HG02678 (cell line): ENCODE data around the gene NME7.
A peak's percentile ranks its signal among the peaks of the same experiment; 100 is the strongest.
"Not testable (repeated sequence)": the region's sequence is repeated elsewhere in the genome, so short reads cannot be mapped to it uniquely, and the experiment has no call there.

Experiments
- ATAC-seq: cut with Tn5 transposase; IDR thresholded peaks from one replicate; pipeline ENCODE4 v1.9.1; 2021; ENCODE audit warnings: mild to moderate bottlenecking, moderate library complexity; ENCODE audit not compliant: unreplicated experiment

NME7 gene, protein sequence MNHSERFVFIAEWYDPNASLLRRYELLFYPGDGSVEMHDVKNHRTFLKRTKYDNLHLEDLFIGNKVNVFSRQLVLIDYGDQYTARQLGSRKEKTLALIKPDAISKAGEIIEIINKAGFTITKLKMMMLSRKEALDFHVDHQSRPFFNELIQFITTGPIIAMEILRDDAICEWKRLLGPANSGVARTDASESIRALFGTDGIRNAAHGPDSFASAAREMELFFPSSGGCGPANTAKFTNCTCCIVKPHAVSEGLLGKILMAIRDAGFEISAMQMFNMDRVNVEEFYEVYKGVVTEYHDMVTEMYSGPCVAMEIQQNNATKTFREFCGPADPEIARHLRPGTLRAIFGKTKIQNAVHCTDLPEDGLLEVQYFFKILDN

DNA sequence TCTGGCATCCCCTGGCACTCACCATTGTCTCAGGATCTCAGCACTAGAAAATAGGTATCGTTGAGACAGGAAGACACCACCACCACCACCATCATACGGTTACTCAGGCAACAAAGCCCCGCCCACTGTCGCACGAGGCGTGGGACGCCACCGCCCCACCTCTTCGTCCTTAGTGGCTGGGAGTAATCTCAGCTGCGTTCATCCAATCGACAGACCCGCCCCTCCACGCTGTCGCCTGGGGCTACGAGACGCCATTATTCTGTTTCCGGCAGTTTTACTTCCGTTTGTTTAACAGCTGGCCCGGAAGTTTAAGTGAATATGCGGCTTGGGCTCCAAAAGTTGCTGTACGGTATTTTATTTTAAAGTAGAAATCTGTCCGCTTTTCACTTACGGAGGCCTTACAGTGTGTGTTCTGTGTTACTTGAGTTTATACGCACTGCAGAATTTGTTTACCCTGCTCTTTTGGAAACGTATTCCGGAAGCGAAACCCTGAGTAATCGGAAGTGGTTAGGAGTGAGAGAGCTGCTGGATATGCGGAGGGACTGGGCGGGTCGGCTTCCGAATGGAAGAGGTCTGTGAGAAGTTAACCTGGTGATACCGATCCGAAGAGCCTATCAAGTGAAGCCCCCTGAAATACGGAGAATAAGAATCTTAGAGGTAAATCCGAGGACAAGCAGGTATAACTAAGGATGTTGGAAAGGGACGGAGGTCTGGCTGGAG is at the start of gene NME7, which contains the start of gene BLZF1:
Gene NME7, minus strand, starts transcription at position 112 of the 720 bp plus-strand sequence. Its CDS starts 87 bp downstream, at position 25.
Gene BLZF1, plus strand, starts transcription at position 510 of the 720 bp plus-strand sequence. CDS start 1,328 bp downstream, outside the sequence.
- peak; percentile 97 for ATAC-seq

DNA sequence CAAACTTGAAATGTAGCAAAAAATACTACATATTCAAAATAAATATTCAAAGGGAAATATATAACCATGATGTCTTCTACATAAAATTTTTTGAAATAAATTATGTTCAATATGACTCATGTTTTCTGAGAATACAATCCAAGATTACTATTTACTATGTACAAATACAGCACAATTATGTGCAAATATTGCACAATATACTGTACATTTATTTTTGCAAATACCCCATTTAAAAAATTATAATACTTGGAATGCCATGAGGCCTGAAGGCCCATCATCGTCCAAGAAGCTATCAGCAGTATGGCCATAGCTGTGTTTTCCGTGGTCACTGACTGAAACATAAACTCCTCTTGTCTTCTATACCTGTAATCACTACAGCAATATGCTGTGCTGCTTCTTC is 47.4 kb upstream of the NME7 start:
- no peak for ATAC-seq

DNA sequence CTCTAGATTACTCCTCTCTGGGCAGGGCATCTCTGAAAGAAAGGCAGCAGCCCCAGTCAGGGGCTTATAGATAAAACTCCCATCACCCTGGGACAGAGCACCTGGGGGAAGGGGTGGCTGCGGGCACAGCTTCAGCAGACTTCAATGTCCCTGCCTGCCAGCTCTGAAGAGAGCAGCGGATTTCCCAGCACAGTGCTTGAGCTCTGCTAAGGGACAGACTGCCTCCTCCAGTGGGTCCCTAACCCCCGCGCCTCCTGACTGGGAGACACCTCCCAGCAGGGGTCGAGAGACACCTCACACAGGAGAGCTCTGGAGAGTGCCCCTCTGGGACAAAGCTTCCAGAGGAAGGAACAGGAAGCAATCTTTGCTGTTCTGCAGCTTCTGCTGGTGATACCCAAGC is 40.7 kb upstream of the NME7 start:
- not testable (repeated sequence) for ATAC-seq

DNA sequence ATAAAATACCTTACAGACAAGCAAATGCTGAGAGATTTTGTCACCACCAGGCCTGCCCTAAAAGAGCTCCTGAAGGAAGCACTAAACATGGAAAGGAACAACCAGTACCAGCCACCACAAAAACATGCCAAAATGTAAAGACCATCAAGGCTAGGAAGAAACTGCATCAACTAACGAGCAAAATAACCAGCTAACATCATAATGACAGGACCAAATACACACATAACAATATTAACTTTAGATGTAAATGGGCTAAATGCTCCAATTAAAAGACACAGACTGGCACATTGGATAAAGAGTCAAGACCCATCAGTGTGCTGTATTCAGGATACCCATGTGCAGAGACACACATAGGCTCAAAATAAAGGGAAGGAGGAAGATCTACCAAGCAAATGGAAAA is 35.0 kb upstream of the NME7 start:
- not testable (repeated sequence) for ATAC-seq

DNA sequence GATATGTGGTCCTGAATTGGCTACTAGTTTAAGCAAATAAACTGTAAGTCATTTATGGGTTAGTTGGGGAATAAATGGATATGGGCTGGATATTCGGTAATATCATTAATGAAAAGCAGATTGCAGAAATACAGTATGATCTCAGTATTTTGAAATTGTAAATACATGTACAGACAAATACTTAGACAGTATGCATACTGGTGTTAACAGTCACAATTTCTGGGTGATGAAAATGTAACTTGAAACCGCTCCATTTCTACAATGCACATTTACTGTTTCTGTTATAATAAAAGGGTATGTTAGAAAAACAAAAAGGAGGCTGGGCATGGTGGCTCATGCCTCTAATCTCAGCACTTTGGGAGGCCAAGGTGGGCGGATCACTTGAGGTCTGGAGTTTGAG is 28.4 kb upstream of the NME7 start:
- no peak for ATAC-seq

DNA sequence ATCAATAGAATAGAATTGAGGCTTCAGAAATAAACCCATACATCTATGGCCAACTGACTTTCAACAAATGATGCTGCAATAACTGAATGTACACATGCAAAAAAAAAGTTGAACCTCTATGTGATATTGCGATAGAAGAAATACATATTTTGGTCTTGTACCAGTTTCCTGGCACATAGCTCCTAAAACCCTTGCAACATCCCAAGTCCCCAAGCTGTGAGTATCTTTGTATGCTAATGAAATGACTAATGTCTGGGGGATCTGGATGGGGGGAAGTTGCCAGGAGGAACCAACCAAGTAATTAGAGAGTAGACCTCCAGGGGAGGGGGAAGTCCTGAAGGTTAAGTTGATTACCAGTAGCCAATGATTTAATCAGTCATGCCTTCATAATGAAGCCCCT is 24.8 kb upstream of the NME7 start:
- no peak for ATAC-seq

DNA sequence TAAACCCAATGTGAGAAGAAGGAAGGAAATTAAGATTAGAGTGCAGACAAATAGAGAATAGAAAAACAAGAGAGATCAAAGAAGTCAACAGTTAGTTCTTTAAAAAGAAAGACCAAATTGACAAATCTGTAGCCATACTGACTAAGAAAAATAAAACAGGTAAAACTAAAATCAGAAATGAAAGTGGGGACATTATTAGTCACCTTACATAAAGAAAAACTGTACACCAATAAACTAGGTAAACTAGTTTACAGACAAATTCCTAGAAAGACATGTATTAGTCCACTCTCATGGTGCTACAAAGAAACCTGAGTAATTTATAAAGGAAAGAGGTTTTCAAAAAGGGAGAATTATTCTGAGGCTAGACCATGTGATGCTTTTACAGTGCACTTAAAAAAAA is 22.7 kb upstream of the NME7 start:
- peak; percentile 82 for ATAC-seq

DNA sequence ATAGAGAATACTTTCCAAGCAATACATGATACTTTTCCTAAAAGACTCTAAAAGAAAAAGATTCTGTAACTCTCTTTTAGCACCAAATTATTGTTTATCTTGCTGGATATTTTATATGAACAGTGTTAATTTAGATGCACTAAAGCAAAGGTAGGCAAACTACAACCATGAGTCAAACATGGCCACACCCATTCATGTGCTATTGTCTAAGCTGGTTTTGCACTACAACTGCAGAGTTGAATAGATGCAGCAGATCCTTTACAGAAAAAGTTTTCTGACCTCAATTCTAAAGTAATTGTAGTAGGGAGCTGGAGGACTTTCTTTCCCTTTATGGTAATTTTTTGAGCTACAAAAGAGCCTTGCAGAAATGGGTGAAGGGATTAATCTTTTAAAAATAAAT is 19.8 kb upstream of the NME7 start:
- ATAC-seq = no peak

DNA sequence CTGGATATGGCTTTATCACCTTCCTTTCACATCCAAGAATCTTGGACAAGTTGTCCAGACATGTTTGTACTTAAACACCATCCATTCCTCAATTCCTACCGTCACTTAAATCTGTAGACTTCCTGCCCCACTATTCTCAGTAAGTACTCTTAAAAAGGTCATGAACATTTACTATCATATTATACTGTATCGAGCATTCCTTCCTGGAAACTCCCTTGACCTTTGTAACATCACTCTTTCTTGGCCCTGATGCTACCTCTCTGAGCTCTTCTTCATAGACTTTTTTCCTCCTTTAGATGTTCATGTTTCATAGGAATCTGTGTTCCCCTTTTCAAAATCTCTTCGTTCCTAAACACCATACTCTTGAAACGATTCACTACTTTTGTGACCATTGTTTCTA is 15.9 kb upstream of the NME7 start:
- ATAC-seq = no peak

DNA sequence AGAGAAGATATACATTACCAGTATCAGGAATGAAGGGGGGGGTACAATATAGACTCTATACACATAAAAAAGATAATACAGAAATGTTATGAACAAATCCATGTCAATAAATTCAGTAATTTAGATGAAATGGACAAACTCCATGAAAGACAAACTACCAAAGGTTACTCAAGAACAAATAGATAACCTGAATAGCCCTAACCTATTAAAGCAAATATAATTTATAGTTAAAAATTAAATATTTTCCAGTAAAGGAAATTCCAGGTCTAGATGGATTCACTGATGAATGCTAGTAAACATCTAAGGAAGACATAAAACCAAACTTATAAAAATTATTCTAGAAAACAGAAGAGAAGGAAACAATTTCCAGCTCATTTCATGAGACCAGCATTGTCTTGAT is 13.6 kb upstream of the NME7 start:
- ATAC-seq = no peak

DNA sequence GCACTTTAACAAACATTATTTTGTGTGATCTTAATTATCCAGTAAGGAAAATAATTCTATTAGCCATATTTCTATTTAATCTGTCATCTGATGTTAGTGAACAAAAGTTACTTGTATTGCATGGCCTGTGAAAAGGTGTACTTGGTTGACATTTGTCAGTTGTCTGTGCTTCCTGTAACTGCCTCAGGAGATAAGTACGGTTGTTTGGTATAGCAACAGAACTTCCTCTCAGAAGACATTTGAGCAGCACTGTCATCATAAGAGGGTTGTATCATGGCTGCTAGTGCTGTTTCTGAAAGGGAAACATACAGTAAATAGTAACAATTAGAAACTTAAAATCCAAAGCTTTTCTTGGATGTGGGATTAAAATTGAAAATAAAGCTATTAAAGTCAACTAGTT is 3.8 kb upstream of the NME7 start:
- no peak for ATAC-seq

DNA sequence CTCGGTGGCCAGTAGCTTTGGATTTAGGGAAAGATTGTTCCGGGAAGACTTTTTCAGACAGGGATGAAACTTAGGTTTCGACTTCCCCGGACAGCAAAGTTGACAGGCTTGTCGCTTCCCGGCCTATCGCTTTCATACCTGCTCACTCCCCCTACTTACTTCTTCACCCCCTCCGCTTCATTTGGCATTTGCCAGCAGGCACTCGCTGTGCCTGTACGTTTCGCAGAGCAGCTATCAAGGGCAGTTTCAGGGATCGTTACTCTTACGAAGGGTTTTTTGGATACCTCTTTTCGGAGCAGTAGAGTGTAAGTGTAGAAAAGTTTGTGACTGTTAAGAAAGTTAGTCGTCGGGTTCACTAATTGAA is 791 bp upstream of the NME7 start:
- ATAC-seq = no peak

DNA sequence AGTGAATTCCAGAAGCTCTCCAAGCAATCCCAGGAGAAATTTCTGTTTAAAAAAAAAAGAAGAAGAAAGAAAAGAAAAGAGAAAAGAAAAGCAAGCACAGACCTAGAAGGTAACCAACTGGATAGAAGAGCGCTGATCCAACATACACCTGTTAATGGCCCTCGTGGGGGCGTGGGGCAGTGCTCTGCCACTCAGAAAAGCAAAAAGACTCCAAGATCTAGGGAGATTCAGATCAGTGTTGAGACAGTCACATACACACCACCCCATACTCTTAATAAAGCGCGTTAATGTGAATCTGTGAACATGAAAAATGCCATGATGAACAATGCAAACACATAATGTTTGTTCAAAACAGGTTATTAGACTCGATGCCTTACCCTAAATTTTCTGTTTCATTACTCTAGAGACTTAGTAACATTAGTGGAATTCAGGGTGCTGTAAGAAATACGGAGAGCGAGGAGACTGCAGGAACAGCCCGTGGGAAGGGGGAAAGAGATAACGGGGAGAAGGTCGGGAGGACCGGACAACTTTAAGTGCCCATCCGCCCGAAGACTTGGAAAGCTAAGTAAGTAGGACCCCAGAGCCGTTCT is 406 bp downstream of the NME7 start:
- ATAC-seq = no peak

DNA sequence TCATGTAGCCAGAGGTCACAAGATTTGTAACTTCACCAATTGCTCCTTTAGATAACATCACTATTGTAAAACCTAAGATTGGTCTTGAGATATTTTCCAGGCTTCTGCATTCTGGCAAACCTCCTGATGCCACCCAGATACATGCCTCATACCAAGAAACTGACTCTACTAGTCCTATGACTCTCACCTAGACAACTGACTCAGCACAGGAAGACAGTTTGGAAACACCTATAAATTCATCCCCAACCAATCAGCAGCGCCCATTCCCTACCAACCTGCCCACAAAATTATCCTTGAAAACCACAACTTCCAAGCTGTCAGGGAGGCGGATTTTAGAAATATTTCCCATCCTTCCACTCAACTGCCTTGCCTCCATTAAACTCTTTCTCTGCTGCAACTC is 2.6 kb downstream of the NME7 start:
- no peak for ATAC-seq

DNA sequence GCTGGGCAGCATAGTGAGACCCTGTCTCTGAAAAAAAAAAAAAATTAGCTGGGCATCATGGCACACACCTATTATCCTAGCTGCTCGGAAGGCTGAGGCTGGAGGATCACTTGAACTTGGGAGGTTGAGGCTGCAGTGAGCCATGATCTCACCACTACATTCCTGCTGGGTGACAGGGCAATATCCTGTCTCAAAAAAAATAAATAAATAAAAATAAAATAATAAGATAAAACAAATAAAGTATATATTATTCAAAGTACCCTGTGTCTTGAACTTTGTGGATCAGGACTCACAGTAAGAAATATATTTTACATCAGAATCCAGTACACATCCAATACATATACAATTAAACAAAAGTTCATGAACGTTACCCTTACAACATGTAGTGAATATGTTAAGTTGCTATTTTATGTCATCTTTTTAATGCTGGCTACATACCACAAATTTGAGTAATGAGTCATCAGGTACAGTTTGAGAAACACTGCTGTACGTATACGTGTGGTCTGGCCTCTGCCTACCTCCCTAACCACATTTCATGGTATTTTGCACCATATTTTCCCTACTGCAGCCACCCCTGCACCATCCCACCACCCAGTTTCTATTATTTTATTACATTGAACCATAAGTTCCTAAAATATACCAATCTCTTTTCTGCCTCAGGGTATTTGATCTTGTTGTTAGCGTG is 4.4 kb downstream of the NME7 start:
- ATAC-seq = peak; percentile 32

DNA sequence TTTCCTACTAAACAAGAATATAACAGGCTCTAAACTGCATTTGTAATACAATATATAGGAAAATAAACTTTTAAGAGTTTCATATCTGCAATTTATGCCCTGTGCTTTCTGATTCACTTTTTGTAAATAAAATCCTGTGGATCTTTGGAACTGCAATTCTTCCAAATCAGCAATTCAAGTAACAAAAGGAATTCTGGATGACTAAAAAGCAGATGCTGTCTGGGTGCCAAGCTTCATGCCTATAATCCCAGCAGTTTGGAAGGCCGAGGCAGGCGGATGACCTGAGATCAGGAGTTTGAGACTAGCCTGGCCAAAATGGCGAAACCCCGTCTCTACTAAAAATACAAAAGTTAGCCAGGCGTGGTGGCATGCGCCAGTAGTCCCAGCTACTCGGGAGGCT is 6.3 kb downstream of the NME7 start:
- no peak for ATAC-seq

DNA sequence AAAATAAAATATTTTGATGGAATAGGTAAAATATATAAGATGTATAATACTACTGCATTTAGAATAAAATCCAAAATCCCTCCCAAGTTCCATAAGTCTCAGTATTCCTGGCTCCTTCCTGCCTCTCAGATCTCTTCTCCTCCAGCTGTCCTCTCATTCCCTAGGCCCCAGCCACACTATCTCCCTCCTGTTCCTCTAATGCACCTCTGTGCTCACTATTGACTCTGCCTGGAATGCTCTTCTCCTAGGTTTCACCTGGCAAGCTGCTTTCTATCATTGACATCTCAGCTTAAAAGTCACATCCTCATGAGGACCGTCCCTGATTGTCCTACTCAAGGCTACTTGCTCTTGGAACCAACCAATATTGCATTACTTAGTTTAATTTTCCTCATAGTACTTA is 7.2 kb downstream of the NME7 start:
- no peak for ATAC-seq

DNA sequence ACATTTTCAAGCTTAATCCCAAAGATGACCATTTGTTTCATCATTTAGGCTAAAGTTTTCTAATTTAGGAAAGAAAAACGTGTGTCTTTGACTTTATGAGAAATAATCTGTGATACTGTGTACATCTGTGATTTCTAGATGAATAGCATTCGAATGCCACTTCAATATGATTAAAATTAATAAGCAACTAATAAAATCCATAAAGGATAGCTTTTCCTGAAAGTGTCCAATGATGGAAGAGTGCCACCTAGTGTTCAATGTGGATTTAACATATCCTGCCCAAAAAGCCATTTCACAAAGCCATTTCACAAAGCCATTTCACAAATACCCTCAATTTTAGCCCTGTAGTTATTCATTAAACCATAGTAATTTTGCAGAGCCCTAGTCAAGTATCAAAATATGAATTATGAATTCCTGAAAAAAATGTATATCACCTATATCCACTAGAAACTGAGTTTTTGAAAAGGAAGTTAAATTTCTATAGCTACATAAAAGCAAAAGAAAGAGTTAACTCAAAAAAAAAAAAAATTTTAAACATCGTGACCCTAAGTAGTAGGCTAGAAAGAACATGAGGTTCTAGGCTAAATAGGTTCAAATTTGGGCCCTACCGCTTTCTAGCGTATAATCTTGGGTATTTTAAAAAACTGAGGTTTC is 19.1 kb downstream of the NME7 start:
- ATAC-seq = no peak

DNA sequence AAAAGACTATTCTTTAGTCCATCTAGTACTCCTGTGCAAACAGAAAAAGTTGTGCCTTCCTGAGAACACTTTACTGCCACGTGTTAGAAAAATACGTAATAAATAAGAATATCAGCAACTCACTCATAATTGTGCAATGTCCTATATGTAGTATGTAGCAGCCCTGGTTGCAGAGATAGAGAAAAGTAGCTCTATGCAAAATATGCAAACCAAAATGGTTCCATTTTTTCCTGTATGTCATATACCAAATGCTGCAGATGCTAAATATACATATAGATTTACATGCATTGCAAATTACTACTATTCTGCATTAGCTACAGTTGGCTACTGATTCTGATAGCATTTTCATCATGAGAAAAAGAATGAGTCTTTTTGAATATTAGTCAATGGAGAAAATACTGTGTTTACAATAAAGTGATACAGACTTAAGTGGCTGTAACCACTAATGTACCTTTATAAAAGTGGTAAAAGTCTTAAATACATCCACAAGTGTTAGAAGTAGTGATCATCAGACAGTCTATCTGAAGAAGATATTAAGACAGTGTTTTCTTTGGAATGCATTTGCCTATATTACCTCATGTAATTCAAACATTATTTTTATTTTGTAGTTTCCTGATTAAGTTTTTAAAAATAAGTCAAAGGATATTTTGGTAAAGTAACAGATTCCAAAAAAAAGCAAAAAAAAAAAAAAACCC is 19.8 kb downstream of the NME7 start:
- ATAC-seq = no peak

DNA sequence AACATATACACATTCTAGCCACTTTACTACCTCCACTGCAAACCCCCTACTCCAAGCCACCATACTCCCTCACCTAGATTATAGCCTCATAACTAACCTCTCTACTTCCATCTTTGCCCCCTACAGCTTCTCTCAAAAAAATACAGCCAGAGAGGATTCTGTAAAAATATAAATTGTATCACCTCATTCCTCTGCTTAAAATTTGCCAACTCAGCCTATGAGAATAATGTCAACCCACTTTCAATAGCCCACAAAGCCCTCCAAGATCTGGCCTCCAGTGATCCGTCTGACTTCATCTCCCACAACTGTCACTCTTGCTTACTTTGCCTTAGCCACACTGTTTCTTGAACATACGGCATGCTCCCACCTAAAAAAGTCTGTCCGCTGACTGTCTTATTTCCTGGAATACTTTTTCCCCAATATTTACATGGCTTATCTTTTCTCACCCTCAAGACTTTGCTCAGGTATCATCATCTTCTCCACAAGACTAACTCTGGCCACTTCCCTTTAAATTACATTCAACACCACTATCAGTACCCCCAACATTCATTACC is 21.5 kb downstream of the NME7 start:
- no peak for ATAC-seq
